PC-3 (cell line): ENCODE measurements around the gene AHDC1.

Experiments
- CTCF ChIP-seq: fragments of 300-600 bp; sonication (generic); conservative IDR thresholded peaks from 2 replicates; pipeline ENCODE4 v1.5.1; 2017; ENCODE audit warnings: antibody characterized with exemption, low read depth, mild to moderate bottlenecking, low read length
- EZH2 ChIP-seq: fragments of 300-600 bp; sonication (generic); IDR thresholded peaks from one replicate; pipeline ENCODE4 v1.6.1; 2017; ENCODE audit warnings: antibody characterized with exemption, mild to moderate bottlenecking, low read length; ENCODE audit not compliant: unreplicated experiment

- no peak for TF ChIP-seq EZH2
- TF ChIP-seq CTCF, result no peak
These were observed 73.8 kb downstream of the AHDC1 start for GRCh38 chr1:27530192-27530591.
